Measurements from ENCODE around the gene ASB16. TPM values are rescaled to one million over a fixed set of nuclear protein-coding genes. Genes with fewer than 3 reads are reported as not detected.

The ASB16 gene
- total RNA-seq, 2 donors from 2014 or later = 0.19 to 1.5 TPM

- intact Hi-C loops (cut with DNase I) = no loop called here
- DNase-seq (ENCODE audit: low spot score) = no peak
Measured at GRCh38 chr17:44217738-44218343, 47.3 kb downstream of the ASB16 start.

GRCh38 chr17:44218344-44219107 lies 48.0 kb downstream of the ASB16 start:
- intact Hi-C loops (cut with DNase I) = no loop called here
- peak; percentile 96 for DNase-seq (ENCODE audit: low spot score)

GRCh38 chr17:44219108-44219615 lies 48.7 kb downstream of the ASB16 start:
- intact Hi-C loops (cut with DNase I) = no loop called here
- DNase-seq (ENCODE audit: low spot score) = peak; percentile 93

GRCh38 chr17:44219616-44220212 lies 49.2 kb downstream of the ASB16 start, which contains the start of gene UBTF:
Gene UBTF (minus strand): TSS chr17:44219675. CDS start chr17:44218229, 1,446 bp downstream.
- intact Hi-C loops (cut with DNase I) = no loop called here
- DNase-seq (ENCODE audit: low spot score) = peak; percentile 89

GRCh38 chr17:44220213-44221083 lies 49.9 kb downstream of the ASB16 start:
- DNase-seq (ENCODE audit: low spot score) = peak; percentile 86
- intact Hi-C loops (cut with DNase I) = no loop called here

- DNase-seq (ENCODE audit: low spot score) = peak; percentile 92
- intact Hi-C loops (cut with DNase I) = no loop called here
Measured at GRCh38 chr17:44221084-44221861, 50.8 kb downstream of the ASB16 start.

- no peak for DNase-seq (ENCODE audit: low spot score)
- intact Hi-C loops (cut with DNase I) = no loop called here
Measured at GRCh38 chr17:44221862-44222111, 51.3 kb downstream of the ASB16 start.

- intact Hi-C loops (cut with DNase I) = no loop called here
- peak; percentile 91 for DNase-seq (ENCODE audit: low spot score)
Measured at GRCh38 chr17:44222112-44222869, 51.8 kb downstream of the ASB16 start.

GRCh38 chr17:44223541-44224071 lies 53.1 kb downstream of the ASB16 start:
- DNase-seq (ENCODE audit: low spot score) = no peak
- intact Hi-C loops (cut with DNase I) = no loop called here

Small RNA genes within 50 kb of the gene (microRNA-seq; reads per million reads assigned to microRNA genes)
- gene MIR6782 (ENCODE audit: borderline microRNAs expressed in 2 of 2) = 0 reads per million in 2 donors

Other genes starting within 250 kb of the ASB16 start
- not detected for gene PPY, start 228.2 kb upstream of the ASB16 start, total RNA-seq
- not detected for gene PYY, start 216.8 kb upstream of the ASB16 start, total RNA-seq
- 1 to 10 TPM in 1 of 2 donors, under 1 TPM in 1; 0.86 to 1.2 TPM for gene NAGS, start 166.1 kb upstream of the ASB16 start, total RNA-seq
- gene TMEM101, start 155.7 kb upstream of the ASB16 start, total RNA-seq = 10 to 100 TPM; 12.9 to 14.8 TPM
- 10 to 100 TPM; 37.5 to 38.2 TPM for gene LSM12, start 104.0 kb upstream of the ASB16 start, total RNA-seq
- 10 to 100 TPM; 40.3 to 41.4 TPM for gene G6PC3, start 100.0 kb upstream of the ASB16 start, total RNA-seq
- 10 to 100 TPM; 28.5 to 51.7 TPM for gene HDAC5, start 47.1 kb upstream of the ASB16 start, total RNA-seq
- gene HROB, start 28.8 kb upstream of the ASB16 start, total RNA-seq = 1 to 10 TPM in 1 of 2 donors, under 1 TPM in 1; 0.65 to 1.2 TPM
- 10 to 100 TPM; 26.3 to 31.2 TPM for gene TMUB2, start 16.3 kb downstream of the ASB16 start, total RNA-seq
- 10 to 100 TPM; 49.2 to 61.9 TPM for gene ATXN7L3, start 29.2 kb downstream of the ASB16 start, total RNA-seq
- 10 to 100 TPM; 42.6 to 59.7 TPM for gene UBTF, start 49.0 kb downstream of the ASB16 start, total RNA-seq
- 1 to 10 TPM; 1.5 to 4.2 TPM for gene SLC4A1, start 97.4 kb downstream of the ASB16 start, total RNA-seq
- under 1 TPM in 1 of 2 donors, not detected in 1; 0.83 TPM for gene RUNDC3A, start 137.9 kb downstream of the ASB16 start, total RNA-seq
- gene SLC25A39, start 154.1 kb downstream of the ASB16 start, total RNA-seq = 10 to 100 TPM; 47.0 to 56.9 TPM
- gene GRN, start 174.6 kb downstream of the ASB16 start, total RNA-seq = 100 to 1,000 TPM; 149 to 261 TPM
- gene FAM171A2, start 193.1 kb downstream of the ASB16 start, total RNA-seq = under 1 TPM; 0.43 to 0.69 TPM
- 1 to 10 TPM; 1.4 to 2.0 TPM for gene ITGA2B, start 218.9 kb downstream of the ASB16 start, total RNA-seq